ENCODE data around the gene NAALADL2.
"Not testable (repeated sequence)": the region's sequence is repeated elsewhere in the genome, so short reads cannot be mapped to it uniquely, and the experiment has no call there.

NAALADL2 gene

DNA sequence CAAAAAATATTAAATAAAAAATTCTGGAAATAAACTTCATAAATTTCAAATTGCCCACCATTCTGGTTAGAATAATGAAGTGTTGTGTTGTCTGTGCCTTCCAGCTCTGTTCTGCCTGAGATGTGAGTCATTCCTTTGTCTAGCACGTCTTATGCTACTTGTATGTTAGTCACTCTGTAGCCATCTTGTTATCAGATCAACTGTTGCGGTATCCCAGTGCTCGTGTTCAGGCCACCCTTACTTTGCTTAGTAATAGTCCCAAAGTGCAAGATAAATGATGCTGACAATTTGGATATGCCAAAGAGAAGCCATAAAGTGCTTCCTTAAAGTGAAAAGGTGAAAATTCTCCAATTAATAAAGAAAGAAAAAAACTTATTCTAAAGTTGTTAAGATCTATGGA, 527.5 kb downstream of the NAALADL2 start:
- DNase-seq (ENCODE audit: extremely low spot score, insufficient read length, low read depth) (no peak), FAIRE-seq (no peak)

DNA sequence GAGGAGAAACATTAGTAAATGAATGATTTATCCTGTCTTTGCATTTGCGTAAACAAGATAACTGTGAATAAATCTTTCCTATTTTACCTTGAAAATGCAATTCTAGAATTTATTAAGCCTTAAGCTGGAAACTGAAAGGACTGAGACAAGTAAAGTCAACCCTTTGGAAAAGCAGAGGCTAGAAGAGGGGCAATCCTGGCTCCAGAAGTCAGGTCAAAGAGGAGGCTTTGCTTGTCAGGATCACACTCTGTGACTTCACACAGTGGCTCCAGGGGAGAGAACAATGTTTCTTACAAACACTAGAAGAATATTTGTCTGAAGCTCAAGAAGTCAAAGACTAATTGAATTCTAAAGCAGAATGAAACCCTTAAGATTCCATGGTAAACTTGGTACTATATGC, 530.4 kb downstream of the NAALADL2 start:
- no peak for FAIRE-seq
- no peak for DNase-seq (ENCODE audit: extremely low spot score, insufficient read length, low read depth)

DNA sequence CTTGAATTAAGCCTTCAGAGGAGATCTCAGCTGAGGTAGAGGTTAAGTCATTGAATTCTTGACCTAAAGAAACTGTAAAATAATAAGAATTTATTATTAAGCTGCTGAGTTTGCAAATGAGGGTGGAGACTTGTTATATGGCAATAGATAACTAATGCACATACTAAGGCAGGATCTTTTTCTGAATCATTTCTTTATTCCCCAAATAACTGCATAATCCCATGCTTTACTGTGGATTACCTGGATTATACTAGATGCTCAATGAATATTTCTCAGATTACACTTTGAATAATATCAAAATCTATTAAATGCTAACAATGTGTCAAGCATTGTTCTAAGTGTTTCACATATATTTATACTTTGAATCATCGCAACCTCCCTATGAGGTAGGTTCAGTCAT, 532.5 kb downstream of the NAALADL2 start:
- no peak for FAIRE-seq

DNA sequence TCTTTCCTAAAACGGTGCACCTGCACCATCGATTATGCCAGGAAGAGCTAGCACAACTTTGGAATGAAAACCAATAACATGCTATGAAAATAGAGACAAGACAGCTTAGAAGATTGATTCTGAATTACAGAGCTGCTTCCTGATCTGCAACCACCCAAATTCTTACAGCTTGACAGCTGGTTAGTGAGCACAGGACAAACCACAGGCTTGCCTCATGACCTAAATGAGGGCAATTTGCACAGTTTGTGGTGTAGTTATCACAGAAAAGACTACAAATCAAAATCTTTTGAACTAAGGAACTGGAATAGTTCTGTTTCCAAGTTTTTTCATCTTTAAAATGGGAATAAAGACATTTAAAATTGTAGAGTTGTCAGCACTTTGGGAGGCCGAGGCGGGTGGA, 533.5 kb downstream of the NAALADL2 start:
- DNase-seq (ENCODE audit: extremely low spot score, insufficient read length, low read depth) (no peak), FAIRE-seq (no peak)

More for the DNA sequence above, 532.5 kb downstream of the NAALADL2 start:
- DNase-seq (ENCODE audit: extremely low spot score, insufficient read length, low read depth), result no peak

DNA sequence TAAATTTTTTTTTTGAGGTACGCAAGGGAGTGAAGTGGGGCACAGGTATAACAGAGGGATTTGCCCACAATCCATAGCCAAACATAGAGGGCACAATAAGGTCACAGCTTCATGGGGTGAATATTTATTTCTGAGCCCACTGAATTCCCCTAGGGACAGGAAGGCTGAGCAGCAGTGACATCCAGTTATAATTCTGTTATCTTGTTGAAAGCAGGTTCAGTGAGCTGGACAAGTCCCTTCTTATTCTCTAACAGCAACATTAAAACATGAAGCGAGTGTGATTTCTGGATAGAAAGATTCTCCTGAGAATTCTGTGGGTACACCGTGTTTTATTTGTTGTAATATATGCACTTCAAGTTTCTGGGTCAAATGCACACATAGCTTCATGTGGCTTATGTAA, 538.2 kb downstream of the NAALADL2 start:
- no peak for FAIRE-seq
- no peak for DNase-seq (ENCODE audit: extremely low spot score, insufficient read length, low read depth)

DNA sequence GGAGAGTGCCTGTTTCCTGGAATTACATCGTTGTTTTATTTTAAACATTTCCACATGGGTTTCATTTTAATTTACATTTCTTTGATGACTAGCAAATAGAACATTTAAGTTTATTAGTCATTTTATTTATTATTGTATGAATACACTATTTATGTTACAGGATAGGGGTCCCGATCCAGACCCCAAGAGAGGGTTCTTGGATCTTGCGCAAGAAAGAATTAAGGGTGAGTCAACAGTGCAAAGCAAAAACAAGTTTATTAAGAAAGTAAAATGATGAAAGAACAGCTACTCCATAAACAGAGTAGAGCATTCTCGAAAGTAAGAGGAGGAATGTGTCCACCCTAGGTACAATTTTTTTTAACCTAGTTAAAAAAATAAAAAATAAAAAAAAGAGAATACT, 539.5 kb downstream of the NAALADL2 start:
- FAIRE-seq, result no peak

DNA sequence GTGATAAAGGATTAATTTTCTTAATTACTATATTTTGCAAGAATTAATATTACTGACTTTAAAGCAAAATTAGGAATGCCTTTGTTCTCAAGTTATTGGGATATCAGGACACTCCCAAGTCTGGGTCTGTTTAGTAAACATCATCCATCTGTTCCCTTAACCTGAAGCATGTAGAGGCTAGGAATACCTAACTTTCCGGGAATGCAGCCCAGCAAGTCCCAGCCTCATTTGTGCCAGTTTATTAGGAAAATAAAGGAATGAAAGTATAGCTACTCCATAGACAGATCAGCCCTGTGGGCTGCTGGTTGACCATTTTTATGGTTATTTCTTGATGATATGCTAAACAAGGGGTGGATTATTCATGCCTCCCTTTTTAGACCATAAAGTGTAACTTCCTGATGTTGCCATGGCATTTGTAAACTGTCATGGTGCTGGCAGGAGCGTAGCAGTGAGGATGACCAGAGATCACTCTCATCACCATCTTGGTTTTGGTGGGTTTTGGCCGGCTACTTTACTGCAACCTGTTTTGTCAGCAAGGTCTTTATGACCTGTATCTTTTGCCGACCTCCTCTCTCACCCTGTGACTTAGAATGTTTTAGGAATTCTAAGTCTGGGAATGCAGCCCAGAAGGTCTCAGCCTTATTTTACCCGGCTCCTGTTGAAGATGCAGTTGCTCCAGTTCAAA, 540.2 kb downstream of the NAALADL2 start:
- no peak for FAIRE-seq

More for the DNA sequence above, 539.5 kb downstream of the NAALADL2 start:
- DNase-seq (ENCODE audit: extremely low spot score, insufficient read length, low read depth), result no peak

DNA sequence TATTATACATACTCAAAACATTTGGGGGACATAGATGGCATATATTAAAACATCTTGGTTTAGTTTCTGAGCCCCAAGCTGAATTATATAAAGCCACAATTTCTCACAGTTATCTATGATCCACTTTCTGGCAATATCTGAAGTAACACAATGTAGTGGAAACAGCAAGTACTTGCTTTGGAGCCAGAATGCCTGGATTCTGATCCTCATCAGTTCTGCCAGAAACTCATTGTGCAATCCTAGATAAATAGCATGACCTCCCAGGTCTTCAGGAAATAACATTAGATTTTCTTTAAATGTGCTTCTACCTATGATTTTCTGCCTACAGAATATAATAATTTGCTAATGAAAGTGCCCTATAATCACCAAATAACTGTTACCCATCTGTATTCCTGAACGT, 544.9 kb downstream of the NAALADL2 start:
- no peak for DNase-seq (ENCODE audit: extremely low spot score, insufficient read length, low read depth)
- FAIRE-seq, result no peak

More for the DNA sequence above, 540.2 kb downstream of the NAALADL2 start:
- no peak for DNase-seq (ENCODE audit: extremely low spot score, insufficient read length, low read depth)

DNA sequence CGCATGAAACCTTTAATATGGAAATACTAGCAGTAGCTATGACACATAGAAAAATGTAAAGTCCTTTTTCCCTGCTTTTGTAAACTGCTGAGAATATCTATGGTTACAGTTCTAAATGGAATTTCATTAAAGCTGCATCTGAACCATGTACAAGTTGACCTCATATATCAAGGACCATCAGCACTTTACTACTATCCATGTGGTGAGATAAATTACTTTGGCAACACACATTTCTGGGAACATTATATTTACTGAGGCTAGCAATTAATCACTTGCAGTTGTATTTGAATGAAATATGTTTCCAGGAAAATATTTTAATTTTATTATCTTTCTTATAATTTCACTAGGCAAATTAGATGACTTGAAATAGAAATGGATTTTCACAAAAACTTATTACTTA, 545.5 kb downstream of the NAALADL2 start:
- DNase-seq (ENCODE audit: extremely low spot score, insufficient read length, low read depth) (no peak), FAIRE-seq (no peak)

DNA sequence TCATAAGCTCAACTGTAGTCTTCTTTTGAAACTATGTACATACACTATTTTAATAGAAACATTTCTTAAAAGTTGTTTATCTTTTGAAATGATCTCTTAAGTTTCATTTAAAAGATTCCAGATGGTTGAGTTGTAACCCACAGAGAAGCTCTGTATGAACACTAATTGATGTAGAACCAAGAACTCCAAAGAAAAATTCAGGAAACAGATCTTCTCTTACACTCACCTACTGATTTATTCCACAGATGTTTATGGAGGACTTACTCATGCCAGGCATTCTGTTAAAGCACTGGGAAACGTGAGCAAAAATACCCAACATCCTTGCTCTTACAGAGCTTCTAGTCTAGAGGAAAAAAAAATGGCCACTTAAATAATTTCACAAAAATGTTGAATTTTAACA, 551.1 kb downstream of the NAALADL2 start:
- DNase-seq (ENCODE audit: extremely low spot score, insufficient read length, low read depth) (no peak), FAIRE-seq (no peak)

DNA sequence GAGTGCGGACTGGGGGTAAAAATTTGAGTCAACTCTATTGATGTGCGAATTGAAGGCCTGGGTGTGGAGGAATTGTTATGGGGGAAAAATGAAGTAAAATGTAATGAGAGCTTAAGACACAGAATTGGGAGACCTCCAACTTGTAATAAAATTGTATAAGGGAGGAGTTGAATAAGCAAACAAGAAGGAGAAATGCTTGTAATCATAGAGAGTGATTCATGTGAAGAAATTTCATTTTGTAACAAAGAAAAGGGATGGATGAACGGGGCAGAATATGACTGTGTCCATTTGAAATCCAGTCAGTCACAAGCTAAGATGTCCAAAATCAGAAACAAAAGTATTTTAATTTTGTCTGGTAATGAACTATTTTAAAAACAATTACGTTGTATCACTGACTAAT, 552.3 kb downstream of the NAALADL2 start:
- FAIRE-seq (no peak), DNase-seq (ENCODE audit: extremely low spot score, insufficient read length, low read depth) (no peak)

DNA sequence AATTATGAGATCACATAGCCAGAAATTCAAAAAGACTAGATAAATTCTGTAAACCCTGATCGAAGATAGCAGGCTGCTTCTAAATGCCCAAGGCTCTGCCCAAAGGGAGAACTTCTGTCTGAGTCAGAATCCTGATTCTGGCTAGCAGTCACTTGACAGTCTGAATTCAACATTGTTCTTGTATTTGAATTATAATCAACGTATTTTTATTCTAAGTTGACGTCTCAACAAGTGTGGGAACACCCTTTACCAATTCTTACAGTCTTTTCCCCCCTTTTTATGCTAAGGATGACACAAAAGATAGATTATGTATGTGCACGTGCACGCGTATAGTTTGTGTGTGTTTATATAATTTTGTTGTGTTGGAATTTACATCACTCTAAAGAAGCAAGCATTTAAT, 552.8 kb downstream of the NAALADL2 start:
- DNase-seq (ENCODE audit: extremely low spot score, insufficient read length, low read depth), result no peak

DNA sequence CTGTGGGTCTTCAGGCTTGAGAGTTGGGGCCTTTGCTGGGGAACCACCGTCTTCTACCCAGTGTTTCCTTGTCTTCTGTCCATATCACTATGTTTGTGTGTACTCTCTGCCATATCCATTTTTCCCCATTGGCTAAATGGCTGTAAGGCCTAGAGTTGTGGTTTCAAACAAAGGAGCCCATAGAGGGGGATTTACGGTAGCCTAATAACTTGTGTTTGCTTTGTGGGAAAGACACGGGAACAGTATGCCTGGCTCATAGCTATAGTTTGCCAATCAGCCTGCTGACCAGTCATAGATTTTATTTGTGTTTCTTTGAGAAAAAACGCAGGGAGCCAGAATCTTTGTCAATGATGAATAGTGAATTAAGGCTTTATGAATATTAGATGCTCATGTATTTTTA, 554.8 kb downstream of the NAALADL2 start:
- no peak for FAIRE-seq
- DNase-seq (ENCODE audit: extremely low spot score, insufficient read length, low read depth), result no peak

More for the DNA sequence above, 552.8 kb downstream of the NAALADL2 start:
- FAIRE-seq, result no peak

DNA sequence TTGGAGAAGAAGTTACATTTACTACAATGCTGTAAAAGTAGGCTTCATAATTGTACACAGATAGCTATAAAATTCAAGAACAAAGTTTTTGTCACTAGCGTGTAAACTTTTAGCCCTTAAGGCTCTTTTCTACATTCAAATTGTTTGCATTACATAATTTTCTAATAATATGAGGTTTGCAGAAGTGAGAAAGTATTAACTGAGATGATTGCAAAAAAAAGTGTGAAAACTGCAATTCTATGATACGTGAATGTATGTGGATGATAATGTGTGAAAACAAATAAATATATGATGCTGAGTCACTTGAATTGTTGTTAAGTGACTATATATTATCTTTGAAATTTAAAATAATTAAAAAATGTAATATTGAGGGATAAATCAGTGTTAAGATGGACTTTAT, 557.5 kb downstream of the NAALADL2 start:
- no peak for DNase-seq (ENCODE audit: extremely low spot score, insufficient read length, low read depth)
- no peak for FAIRE-seq

DNA sequence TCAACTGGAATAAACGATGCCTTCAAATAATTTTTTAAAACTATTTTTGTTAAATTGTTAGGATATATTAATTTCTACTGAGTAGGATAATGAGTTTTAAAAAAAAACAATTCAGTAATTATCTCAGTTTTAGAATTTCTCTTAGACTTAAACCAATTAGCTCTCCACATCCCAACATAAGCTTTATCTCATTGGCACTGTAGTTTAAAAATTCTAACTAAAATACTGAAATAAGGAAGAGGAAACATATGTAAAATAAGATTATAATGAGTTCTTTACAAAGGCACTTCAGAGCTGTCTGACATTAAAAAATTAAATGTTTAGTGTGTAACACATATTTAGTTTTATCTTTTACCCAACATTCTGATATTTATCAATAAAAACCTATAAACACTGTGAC, 558.3 kb downstream of the NAALADL2 start:
- DNase-seq (ENCODE audit: extremely low spot score, insufficient read length, low read depth), result no peak
- FAIRE-seq, result no peak

DNA sequence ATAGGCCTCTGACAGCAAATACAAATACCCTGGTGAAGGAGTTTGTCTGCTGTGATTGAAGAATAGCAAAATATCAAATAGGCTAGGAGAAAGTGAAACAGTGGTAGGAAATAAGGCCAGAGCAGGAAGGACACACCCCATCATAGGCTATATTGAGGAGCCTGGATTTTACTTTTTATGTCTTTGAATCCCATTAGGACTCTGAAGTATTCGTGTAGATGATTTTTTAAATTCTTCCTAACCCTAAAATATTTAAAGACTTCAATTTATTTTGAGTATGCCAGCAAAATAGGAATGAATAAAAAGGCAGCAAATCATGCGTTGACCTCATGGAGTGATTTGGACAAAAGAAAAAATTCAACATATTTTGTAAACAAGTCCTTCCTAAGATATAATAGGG, 562.8 kb downstream of the NAALADL2 start:
- FAIRE-seq (no peak), DNase-seq (ENCODE audit: extremely low spot score, insufficient read length, low read depth) (no peak)

DNA sequence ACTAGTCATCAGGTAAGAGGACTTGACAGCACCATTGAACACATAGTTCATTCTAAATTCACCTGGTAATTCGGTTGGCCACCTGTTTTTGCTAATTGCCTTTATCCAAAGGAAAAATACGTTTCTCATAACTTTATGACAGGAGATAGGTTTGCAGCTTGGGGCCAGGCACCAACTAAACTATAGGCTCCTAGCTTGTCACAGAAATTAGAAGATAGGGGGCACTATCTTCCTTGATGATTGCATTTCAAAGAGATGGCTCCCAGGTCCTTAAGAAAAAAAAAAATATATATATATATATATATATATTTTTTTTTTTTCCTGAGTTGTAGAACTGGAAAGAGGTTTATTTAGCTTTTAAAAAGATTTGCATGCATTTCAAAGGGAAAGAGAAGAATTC, 563.6 kb downstream of the NAALADL2 start:
- DNase-seq (ENCODE audit: extremely low spot score, insufficient read length, low read depth), result no peak
- FAIRE-seq, result no peak

DNA sequence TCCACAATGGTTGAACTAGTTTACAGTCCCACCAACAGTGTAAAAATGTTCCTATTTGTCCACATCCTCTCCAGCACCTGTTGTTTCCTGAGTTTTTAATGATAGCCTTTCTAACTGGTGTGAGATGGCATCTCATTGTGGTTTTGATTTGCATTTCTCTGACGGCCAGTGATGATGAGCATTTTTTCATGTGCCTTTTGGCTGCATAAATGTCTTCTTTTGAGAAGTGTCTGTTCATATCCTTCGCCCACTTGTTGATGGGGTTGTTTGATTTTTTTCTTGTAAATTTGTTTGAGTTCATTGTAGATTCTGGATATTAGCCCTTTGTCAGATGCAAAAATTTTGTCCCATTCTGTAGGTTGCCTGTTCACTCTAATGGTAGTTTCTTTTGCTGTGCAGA, 564.7 kb downstream of the NAALADL2 start:
- not testable (repeated sequence) for DNase-seq (ENCODE audit: extremely low spot score, insufficient read length, low read depth)

DNA sequence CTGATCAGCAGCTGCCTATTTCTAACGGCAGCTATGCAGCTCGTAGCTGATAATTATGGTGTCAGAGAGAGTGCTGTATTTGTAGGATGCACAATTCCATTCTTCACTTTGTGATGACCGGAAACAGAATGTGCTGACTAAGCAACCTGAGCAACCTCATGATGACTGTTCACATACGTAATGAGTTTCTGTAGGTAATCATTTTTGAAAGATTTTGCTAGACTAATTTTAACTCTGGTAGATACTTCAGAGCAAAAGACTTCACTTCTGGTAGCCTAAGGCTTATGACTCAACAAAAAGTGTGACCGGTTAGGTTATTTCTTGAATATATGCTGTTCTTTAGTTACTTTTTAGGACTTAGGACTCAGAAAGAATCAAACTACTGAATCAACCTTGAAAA, 567.7 kb downstream of the NAALADL2 start:
- FAIRE-seq (no peak), DNase-seq (ENCODE audit: extremely low spot score, insufficient read length, low read depth) (no peak)

More for the DNA sequence above, 564.7 kb downstream of the NAALADL2 start:
- not testable (repeated sequence) for FAIRE-seq

DNA sequence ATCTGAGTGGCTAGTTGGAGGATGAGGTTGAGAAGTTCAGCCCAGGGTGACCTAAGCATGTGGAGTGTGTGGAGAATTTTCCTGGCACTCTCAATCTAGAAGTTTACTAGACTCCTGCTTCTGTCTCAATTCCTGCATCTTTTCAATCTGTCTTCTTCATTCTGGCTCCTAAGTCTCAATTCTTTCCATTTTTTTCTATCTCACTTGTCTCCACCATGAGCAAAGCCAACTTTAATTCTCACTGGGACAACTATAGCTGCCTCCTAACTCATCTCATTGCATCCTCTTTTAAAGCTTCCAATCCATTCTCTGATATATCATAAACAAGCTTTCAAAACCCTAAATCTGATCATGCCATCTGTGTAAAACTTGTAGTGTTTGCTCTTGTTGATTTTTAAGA, 569.3 kb downstream of the NAALADL2 start:
- FAIRE-seq (no peak), DNase-seq (ENCODE audit: extremely low spot score, insufficient read length, low read depth) (no peak)

DNA sequence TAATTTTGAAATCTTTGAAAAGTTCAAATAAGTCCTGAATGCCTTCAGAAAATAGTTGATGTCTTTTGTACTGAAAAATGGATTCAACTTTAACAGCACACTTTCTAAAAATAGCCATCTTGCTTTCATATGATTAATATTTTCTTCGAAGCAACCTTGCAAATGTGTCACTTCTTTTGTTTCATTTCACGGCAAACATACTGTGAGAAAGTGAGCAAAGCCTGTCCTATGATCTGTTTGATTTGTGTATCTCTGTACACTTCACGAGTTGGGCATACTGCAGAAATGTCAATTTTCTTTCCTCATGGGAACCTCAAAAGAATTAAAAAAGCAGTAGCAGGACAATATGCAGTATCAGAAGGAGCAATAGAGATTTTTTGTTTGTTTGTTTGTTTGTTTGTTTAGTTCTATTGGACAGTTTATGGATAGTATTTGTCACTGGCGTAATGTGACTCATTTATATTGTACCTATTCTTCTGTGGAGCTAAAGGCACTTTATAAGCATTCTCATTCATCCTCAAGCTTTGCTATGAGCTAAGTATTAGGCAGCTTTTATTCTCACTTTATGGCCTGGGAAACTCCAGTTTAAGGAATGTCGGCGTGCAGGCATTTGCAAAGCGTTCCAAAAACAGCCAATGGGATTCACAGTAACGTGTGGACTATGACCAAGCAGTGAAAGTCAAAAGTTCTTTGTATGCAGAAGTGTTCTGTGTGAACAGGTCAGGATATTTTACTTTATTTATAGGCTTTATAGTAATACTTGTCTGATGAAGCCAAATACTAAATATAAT, 572.0 kb downstream of the NAALADL2 start:
- no peak for FAIRE-seq
- DNase-seq (ENCODE audit: extremely low spot score, insufficient read length, low read depth), result no peak
